ENCODE data around the gene NKX2-4.

DNA sequence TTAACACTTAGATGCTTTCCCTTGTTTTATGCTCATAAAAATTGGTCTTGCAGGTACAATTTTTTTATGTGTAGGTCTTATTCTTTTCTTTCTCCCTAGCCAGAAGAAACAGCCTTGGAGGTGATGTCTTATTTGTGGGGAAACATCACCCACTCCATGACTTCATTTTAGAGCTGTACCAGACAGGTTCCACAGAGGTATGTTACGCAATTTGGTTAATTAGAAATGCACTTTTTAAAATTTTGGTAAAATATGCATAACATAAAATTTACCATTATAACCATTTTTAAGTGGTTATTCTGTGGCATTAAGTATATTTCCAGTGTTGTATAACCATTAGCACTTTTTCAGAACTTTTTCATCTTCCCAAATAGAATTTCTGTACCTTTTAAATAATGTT lies 41.3 kb downstream of the NKX2-4 start:
- TF ChIP-seq, protein P1, sequence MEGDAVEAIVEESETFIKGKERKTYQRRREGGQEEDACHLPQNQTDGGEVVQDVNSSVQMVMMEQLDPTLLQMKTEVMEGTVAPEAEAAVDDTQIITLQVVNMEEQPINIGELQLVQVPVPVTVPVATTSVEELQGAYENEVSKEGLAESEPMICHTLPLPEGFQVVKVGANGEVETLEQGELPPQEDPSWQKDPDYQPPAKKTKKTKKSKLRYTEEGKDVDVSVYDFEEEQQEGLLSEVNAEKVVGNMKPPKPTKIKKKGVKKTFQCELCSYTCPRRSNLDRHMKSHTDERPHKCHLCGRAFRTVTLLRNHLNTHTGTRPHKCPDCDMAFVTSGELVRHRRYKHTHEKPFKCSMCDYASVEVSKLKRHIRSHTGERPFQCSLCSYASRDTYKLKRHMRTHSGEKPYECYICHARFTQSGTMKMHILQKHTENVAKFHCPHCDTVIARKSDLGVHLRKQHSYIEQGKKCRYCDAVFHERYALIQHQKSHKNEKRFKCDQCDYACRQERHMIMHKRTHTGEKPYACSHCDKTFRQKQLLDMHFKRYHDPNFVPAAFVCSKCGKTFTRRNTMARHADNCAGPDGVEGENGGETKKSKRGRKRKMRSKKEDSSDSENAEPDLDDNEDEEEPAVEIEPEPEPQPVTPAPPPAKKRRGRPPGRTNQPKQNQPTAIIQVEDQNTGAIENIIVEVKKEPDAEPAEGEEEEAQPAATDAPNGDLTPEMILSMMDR (IDR thresholded peaks at IDR 0.05; ENCODE audit: insufficient read depth, low read depth, low read length): no peak
- TF ChIP-seq EZH2 (IDR thresholded peaks at IDR 0.05; ENCODE audit: insufficient read depth, low read length): no peak

All from astrocyte (in vitro differentiated cells and primary cell).